Astrocyte (in vitro differentiated cells and primary cell): ENCODE results near the gene ADD3. TPM values are rescaled to one million over a fixed set of nuclear protein-coding genes. Genes with fewer than 3 reads are reported as not detected.

Experiments used
- DNase-seq: peaks from one replicate; pipeline ENCODE4 v3.0.0-alpha.2; 2010; ENCODE audit warnings: low read depth
- FAIRE-seq: peaks from 2 replicates; lab custom pipeline; 2011; peaks lifted over from hg19 to GRCh38; lab: Jason Lieb, UNC
- H2AFZ ChIP-seq: 2 replicates; pipeline ENCODE4 v1.6.0; 2012; ENCODE audit warnings: low read depth, low read length, inconsistent platforms
- H3K27ac ChIP-seq: 2 replicates; pipeline ENCODE4 v1.5.1; 2011; ENCODE audit warnings: low read depth, low read length, inconsistent platforms
- H3K27me3 ChIP-seq: 2 replicates; pipeline ENCODE4 v1.6.0; 2011; ENCODE audit warnings: low read length, inconsistent platforms; ENCODE audit not compliant: insufficient read depth
- H3K36me3 ChIP-seq: 2 replicates; pipeline ENCODE4 v1.5.1; 2011; ENCODE audit warnings: low read length, inconsistent platforms; ENCODE audit not compliant: insufficient read depth
- H3K4me1 ChIP-seq: 2 replicates; pipeline ENCODE4 v1.5.1; 2011; ENCODE audit warnings: low read length, inconsistent platforms; ENCODE audit not compliant: insufficient read depth
- H3K4me2 ChIP-seq: 2 replicates; pipeline ENCODE4 v1.6.0; 2012; ENCODE audit warnings: low read length, inconsistent platforms
- H3K4me3 ChIP-seq: 2 replicates; pipeline ENCODE4 v1.5.1; 2011; ENCODE audit warnings: low read depth, mild to moderate bottlenecking, low read length, inconsistent platforms; ENCODE audit not compliant: insufficient read depth
- H3K79me2 ChIP-seq: 2 replicates; pipeline ENCODE4 v1.6.0; 2012; ENCODE audit warnings: mild to moderate bottlenecking, low read length, inconsistent platforms; ENCODE audit not compliant: insufficient read depth
- H3K9ac ChIP-seq: 2 replicates; pipeline ENCODE4 v1.6.0; 2012; ENCODE audit warnings: mild to moderate bottlenecking, low read length, inconsistent platforms
- H3K9me3 ChIP-seq: 2 replicates; pipeline ENCODE4 v1.5.1; 2012; ENCODE audit warnings: low read depth, mild to moderate bottlenecking, low read length, inconsistent platforms; ENCODE audit not compliant: insufficient read depth
- H4K20me1 ChIP-seq: 2 replicates; pipeline ENCODE4 v1.6.0; 2012; ENCODE audit warnings: low read length, inconsistent platforms; ENCODE audit not compliant: insufficient read depth
- H3K27ac Mint-ChIP-seq: one replicate; pipeline ENCODE4 v1.8.0; 2021; ENCODE audit warnings: mild to moderate bottlenecking, mixed read lengths; ENCODE audit not compliant: unreplicated experiment
- H3K27me3 Mint-ChIP-seq: one replicate; pipeline ENCODE4 v1.8.0; 2021; ENCODE audit warnings: low read depth, mixed read lengths; ENCODE audit not compliant: unreplicated experiment
- H3K36me3 Mint-ChIP-seq: one replicate; pipeline ENCODE4 v1.8.0; 2021; ENCODE audit warnings: low read depth, mixed read lengths; ENCODE audit not compliant: unreplicated experiment
- H3K4me1 Mint-ChIP-seq: one replicate; pipeline ENCODE4 v1.8.0; 2021; ENCODE audit warnings: low read depth, mixed read lengths; ENCODE audit not compliant: unreplicated experiment
- H3K4me3 Mint-ChIP-seq: one replicate; pipeline ENCODE4 v1.8.0; 2021; ENCODE audit warnings: mild to moderate bottlenecking, moderate library complexity, mixed read lengths; ENCODE audit not compliant: unreplicated experiment
- H3K9me3 Mint-ChIP-seq: one replicate; pipeline ENCODE4 v1.8.0; 2021; ENCODE audit warnings: mild to moderate bottlenecking, mixed read lengths; ENCODE audit not compliant: unreplicated experiment
- CTCF ChIP-seq: IDR thresholded peaks from 2 replicates; pipeline ENCODE4 v1.5.1; 2011; ENCODE audit warnings: low read depth, mild to moderate bottlenecking, inconsistent platforms, low read length, moderate library complexity; ENCODE audit not compliant: insufficient read depth
- EZH2 ChIP-seq: IDR thresholded peaks from 2 replicates; pipeline ENCODE4 v1.6.1; 2012; ENCODE audit warnings: mild to moderate bottlenecking, low read length, inconsistent platforms; ENCODE audit not compliant: insufficient read depth
- total RNA-seq: library from RNA; stranded (reverse); gene quantifications from 2 replicates; pipeline ENCODE4 v1.2.1, GENCODE V29; 2021

The ADD3 gene
- total RNA-seq, 1 donor from 2014 or later: 127 TPM

- Histone ChIP-seq H3K9me3 (no peaks in the 10 kb centered on the region), H3K4me2 (peak overlapping the region; percentile 55), H3K36me3 (no peaks in the 10 kb centered on the region), H3K27me3 (no peaks in the 10 kb centered on the region), H3K4me1 (peaks cover 8% of the 10 kb centered on the region), H3K4me3 (no peak overlapping the region), H3K27ac (peak overlapping the region; percentile 32), H2AFZ (no peak overlapping the region), H3K79me2 (peaks cover 85% of the 10 kb centered on the region), H4K20me1 (peaks cover 16% of the 10 kb centered on the region), H3K9ac (no peak overlapping the region)
- Mint-ChIP-seq H3K27me3 (no peaks in the 10 kb centered on the region), H3K9me3 (no peaks in the 10 kb centered on the region), H3K4me1 (peaks cover 50% of the 10 kb centered on the region), H3K27ac (peak overlapping the region; percentile 71), H3K36me3 (peaks cover 3% of the 10 kb centered on the region), H3K4me3 (no peak overlapping the region)
- FAIRE-seq: no peak
- TF ChIP-seq CTCF (no peak), EZH2 (no peak)
- DNase-seq: no peak
Observed at GRCh38 chr10:110035070-110035921, 27.5 kb downstream of the ADD3 start.

- peaks cover 63% of the 10 kb centered on the region for H3K4me1 Mint-ChIP-seq
- no peak for FAIRE-seq
- H3K79me2 ChIP-seq: peaks cover 85% of the 10 kb centered on the region
Observed at GRCh38 chr10:110036640-110037039, 28.9 kb downstream of the ADD3 start.

More at GRCh38 chr10:110036640-110037039, 28.9 kb downstream of the ADD3 start:
- H3K9me3 Mint-ChIP-seq: no peaks in the 10 kb centered on the region
- Histone ChIP-seq H3K9ac (no peak overlapping the region), H3K4me1 (peaks cover 16% of the 10 kb centered on the region), H3K9me3 (no peaks in the 10 kb centered on the region), H3K4me2 (no peak overlapping the region), H4K20me1 (peaks cover 16% of the 10 kb centered on the region), H2AFZ (no peak overlapping the region), H3K36me3 (no peaks in the 10 kb centered on the region), H3K4me3 (no peak overlapping the region), H3K27me3 (no peaks in the 10 kb centered on the region), H3K27ac (no peak overlapping the region)
- no peak overlapping the region for H3K4me3 Mint-ChIP-seq
- peaks cover 3% of the 10 kb centered on the region for H3K36me3 Mint-ChIP-seq
- no peak overlapping the region for H3K27ac Mint-ChIP-seq
- no peaks in the 10 kb centered on the region for H3K27me3 Mint-ChIP-seq
- DNase-seq: no peak
- no peak for TF ChIP-seq CTCF
- TF ChIP-seq EZH2: no peak
